LNCaP clone FGC (cell line): ENCODE measurements around the gene UBAC2.

ENCODE experiments used
- DNase-seq: peaks from one replicate; pipeline ENCODE4 v3.0.0-alpha.2; 2011; ENCODE audit warnings: low read depth
- H3K4me3 ChIP-seq: 2 replicates; pipeline ENCODE4 v1.5.1; 2011; ENCODE audit warnings: mild to moderate bottlenecking, low read depth, low read length, control low read depth
- TF ChIP-seq, protein P1 (sequence below): IDR thresholded peaks from 2 replicates; pipeline ENCODE4 v1.5.1; 2012; ENCODE audit warnings: mild to moderate bottlenecking; ENCODE audit not compliant: control insufficient read depth, insufficient read depth; ENCODE audit errors: extremely low read depth

UBAC2 gene

DNA sequence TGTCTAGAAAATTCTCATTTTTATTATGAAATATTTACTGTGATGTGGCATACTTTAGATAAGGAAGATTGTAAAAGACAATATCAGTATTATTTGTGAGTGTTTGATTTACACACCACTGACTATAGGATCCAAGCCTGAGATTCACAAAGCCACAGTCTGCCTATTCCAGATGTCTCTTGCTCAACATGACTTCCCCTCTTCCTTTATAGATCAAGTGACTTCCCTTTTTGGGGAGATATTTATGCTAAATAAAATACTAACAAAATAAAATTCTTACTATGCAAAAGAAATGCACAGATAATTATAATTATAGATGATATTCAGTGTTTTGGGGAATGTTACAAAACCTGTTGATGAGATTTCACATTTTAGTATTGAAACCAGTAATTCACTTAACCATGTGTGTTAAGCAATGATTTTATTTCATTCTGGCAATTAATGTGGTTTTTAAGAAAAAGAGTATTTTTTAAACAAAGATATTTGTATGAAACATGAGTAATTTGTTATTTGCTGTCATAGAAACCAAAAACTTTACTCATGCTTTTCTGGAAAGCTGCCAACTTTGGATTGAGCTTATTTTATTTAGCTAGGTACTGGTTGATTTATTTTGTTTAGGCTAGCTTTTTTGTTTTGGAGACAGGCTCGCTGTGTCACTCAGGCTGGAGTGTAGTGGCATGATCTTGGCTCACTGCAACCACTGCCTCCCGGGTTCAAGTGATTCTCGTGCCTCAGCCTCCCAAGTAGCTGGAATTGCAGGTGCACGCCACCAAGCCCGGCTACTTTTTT lies 120.2 kb downstream of the UBAC2 start:
- no peak overlapping the region for H3K4me3 ChIP-seq
- TF ChIP-seq, protein P1, sequence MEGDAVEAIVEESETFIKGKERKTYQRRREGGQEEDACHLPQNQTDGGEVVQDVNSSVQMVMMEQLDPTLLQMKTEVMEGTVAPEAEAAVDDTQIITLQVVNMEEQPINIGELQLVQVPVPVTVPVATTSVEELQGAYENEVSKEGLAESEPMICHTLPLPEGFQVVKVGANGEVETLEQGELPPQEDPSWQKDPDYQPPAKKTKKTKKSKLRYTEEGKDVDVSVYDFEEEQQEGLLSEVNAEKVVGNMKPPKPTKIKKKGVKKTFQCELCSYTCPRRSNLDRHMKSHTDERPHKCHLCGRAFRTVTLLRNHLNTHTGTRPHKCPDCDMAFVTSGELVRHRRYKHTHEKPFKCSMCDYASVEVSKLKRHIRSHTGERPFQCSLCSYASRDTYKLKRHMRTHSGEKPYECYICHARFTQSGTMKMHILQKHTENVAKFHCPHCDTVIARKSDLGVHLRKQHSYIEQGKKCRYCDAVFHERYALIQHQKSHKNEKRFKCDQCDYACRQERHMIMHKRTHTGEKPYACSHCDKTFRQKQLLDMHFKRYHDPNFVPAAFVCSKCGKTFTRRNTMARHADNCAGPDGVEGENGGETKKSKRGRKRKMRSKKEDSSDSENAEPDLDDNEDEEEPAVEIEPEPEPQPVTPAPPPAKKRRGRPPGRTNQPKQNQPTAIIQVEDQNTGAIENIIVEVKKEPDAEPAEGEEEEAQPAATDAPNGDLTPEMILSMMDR = no peak

DNA sequence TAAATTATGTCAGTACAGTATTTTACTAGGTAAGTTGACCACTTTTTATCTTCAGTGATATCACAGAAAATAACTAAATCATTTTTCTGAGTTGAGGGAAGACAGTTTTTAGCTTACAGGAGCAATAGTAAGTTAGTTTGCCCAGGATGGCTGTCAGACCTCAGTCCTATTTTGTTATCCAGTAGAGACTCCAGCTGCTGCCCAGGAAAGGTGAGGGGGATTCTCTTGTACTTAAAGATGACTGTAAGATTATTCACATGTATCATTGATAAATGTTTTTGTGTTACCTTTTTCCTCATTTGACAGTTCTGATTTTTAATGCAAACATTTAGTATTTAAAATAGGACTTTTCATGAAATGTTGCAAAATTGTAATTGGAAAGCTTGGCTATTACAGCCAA lies 121.1 kb downstream of the UBAC2 start:
- H3K4me3 ChIP-seq = no peak overlapping the region
- no peak for DNase-seq
- TF ChIP-seq, protein P1 = no peak

More for the DNA sequence above, 120.2 kb downstream of the UBAC2 start:
- no peak for DNase-seq

- no peak for DNase-seq
- TF ChIP-seq, protein P1 = no peak
- no peak overlapping the region for H3K4me3 ChIP-seq
These were observed 121.8 kb downstream of the UBAC2 start for GRCh38 chr13:99322297-99323103.

- H3K4me3 ChIP-seq = no peak overlapping the region
- DNase-seq = no peak
- TF ChIP-seq, protein P1 = no peak
These were observed 122.8 kb downstream of the UBAC2 start for GRCh38 chr13:99323488-99323887.

GRCh38 chr13:99326012-99326411 lies 125.4 kb downstream of the UBAC2 start:
- no peak for DNase-seq
- TF ChIP-seq, protein P1 = no peak

GRCh38 chr13:99327126-99327525 lies 126.5 kb downstream of the UBAC2 start:
- TF ChIP-seq, protein P1 = no peak
- no peak for DNase-seq

More at GRCh38 chr13:99326012-99326411, 125.4 kb downstream of the UBAC2 start:
- no peak overlapping the region for H3K4me3 ChIP-seq

More at GRCh38 chr13:99327126-99327525, 126.5 kb downstream of the UBAC2 start:
- H3K4me3 ChIP-seq = no peak overlapping the region
